ENCODE results near the gene ACLY. TPM values are rescaled to one million over a fixed set of nuclear protein-coding genes. Genes with fewer than 3 reads are reported as not detected.

The ACLY gene
- total RNA-seq, 1 donor from 2014 or later, result 422 TPM

- Mint-ChIP-seq H3K27ac (ENCODE audit: unreplicated experiment) (no peak overlapping the region), H3K4me1 (peaks cover 6% of the 10 kb centered on the region), H3K9me3 (no peaks in the 10 kb centered on the region), H3K27me3 (ENCODE audit: low read depth) (no peaks in the 10 kb centered on the region), H3K4me3 (no peak overlapping the region), H3K36me3 (ENCODE audit: low read depth) (peaks cover 54% of the 10 kb centered on the region)
- no peak for TF ChIP-seq CTCF (conservative IDR thresholded peaks at IDR 0.05)
- no peak for DNase-seq (ENCODE audit: low read depth, low spot score)
Observed at GRCh38 chr17:41873559-41874292, 45.0 kb downstream of the ACLY start.

- Mint-ChIP-seq H3K27ac (ENCODE audit: unreplicated experiment) (no peak overlapping the region), H3K36me3 (ENCODE audit: low read depth) (peaks cover 50% of the 10 kb centered on the region), H3K4me3 (no peak overlapping the region), H3K4me1 (peaks cover 11% of the 10 kb centered on the region), H3K9me3 (no peaks in the 10 kb centered on the region), H3K27me3 (ENCODE audit: low read depth) (no peaks in the 10 kb centered on the region)
- no peak for TF ChIP-seq CTCF (conservative IDR thresholded peaks at IDR 0.05)
- DNase-seq (ENCODE audit: low read depth, low spot score), result no peak
Observed at GRCh38 chr17:41871789-41872188, 47.0 kb downstream of the ACLY start.

- Mint-ChIP-seq H3K9me3 (no peaks in the 10 kb centered on the region), H3K27me3 (ENCODE audit: low read depth) (no peaks in the 10 kb centered on the region), H3K36me3 (ENCODE audit: low read depth) (peaks cover 50% of the 10 kb centered on the region), H3K4me3 (no peak overlapping the region), H3K27ac (ENCODE audit: unreplicated experiment) (no peak overlapping the region), H3K4me1 (peaks cover 11% of the 10 kb centered on the region)
- TF ChIP-seq CTCF (conservative IDR thresholded peaks at IDR 0.05), result no peak
- DNase-seq (ENCODE audit: low read depth, low spot score), result no peak
Observed at GRCh38 chr17:41870627-41871026, 48.1 kb downstream of the ACLY start.

- Mint-ChIP-seq H3K9me3 (no peaks in the 10 kb centered on the region), H3K4me3 (no peak overlapping the region), H3K27me3 (ENCODE audit: low read depth) (no peaks in the 10 kb centered on the region), H3K36me3 (ENCODE audit: low read depth) (peaks cover 52% of the 10 kb centered on the region), H3K4me1 (peaks cover 14% of the 10 kb centered on the region), H3K27ac (ENCODE audit: unreplicated experiment) (no peak overlapping the region)
- no peak for TF ChIP-seq CTCF (conservative IDR thresholded peaks at IDR 0.05)
- no peak for DNase-seq (ENCODE audit: low read depth, low spot score)
Observed at GRCh38 chr17:41870097-41870496, 48.7 kb downstream of the ACLY start.

GRCh38 chr17:41869426-41869825 lies 49.3 kb downstream of the ACLY start:
- Mint-ChIP-seq H3K36me3 (ENCODE audit: low read depth) (peaks cover 52% of the 10 kb centered on the region), H3K4me1 (peaks cover 14% of the 10 kb centered on the region), H3K27me3 (ENCODE audit: low read depth) (no peaks in the 10 kb centered on the region), H3K9me3 (no peaks in the 10 kb centered on the region), H3K27ac (ENCODE audit: unreplicated experiment) (no peak overlapping the region), H3K4me3 (no peak overlapping the region)
- TF ChIP-seq CTCF (conservative IDR thresholded peaks at IDR 0.05), result no peak
- no peak for DNase-seq (ENCODE audit: low read depth, low spot score)

Measured in neural crest cell (in vitro differentiated cells).